GM23338 (cell line): ENCODE results near the gene ADAMTS14. TPM values are rescaled to one million over a fixed set of nuclear protein-coding genes. Genes with fewer than 3 reads are reported as not detected.

Experiments used
- ATAC-seq: fragments of 200-7000 bp; cut with Tn5 transposase; 3 replicates; pipeline ENCODE4 v1.9.1; 2020
- DNase-seq: peaks from one replicate; pipeline ENCODE4 v3.0.0-alpha.2; 2015; ENCODE audit warnings: low spot score
- H2AFZ ChIP-seq: fragments of 200-600 bp; sonication (generic); 2 replicates; pipeline ENCODE4 v1.8.0; 2016; ENCODE audit warnings: antibody characterized with exemption, mild to moderate bottlenecking, moderate library complexity
- H3F3A ChIP-seq: fragments of 200-600 bp; sonication (generic); replicated peaks from 2 replicates; pipeline ENCODE4 v1.8.0; 2017; ENCODE audit warnings: antibody characterized with exemption, mixed run types, low read depth
- H3K27ac ChIP-seq: fragments of 200-600 bp; sonication (generic); 2 replicates; pipeline ENCODE4 v1.6.1; 2016; ENCODE audit warnings: low read depth
- H3K27me3 ChIP-seq: fragments of 200-600 bp; sonication (generic); 2 replicates; pipeline ENCODE4 v1.8.0; 2016; ENCODE audit warnings: mild to moderate bottlenecking, mixed run types, moderate library complexity; ENCODE audit not compliant: insufficient read depth
- H3K36me3 ChIP-seq: fragments of 200-600 bp; sonication (generic); 2 replicates; pipeline ENCODE4 v1.8.0; 2016; ENCODE audit warnings: mild to moderate bottlenecking; ENCODE audit not compliant: insufficient read depth
- H3K4me1 ChIP-seq: fragments of 200-600 bp; sonication (generic); 2 replicates; pipeline ENCODE4 v1.8.0; 2016; ENCODE audit warnings: mild to moderate bottlenecking, moderate library complexity; ENCODE audit not compliant: insufficient read depth
- H3K4me2 ChIP-seq: fragments of 200-600 bp; sonication (generic); 2 replicates; pipeline ENCODE4 v1.7.1; 2017; ENCODE audit warnings: mixed run types
- H3K4me3 ChIP-seq: fragments of 200-600 bp; sonication (generic); 2 replicates; pipeline ENCODE4 v1.6.1; 2016; ENCODE audit warnings: mixed run types
- H3K79me2 ChIP-seq: fragments of 200-600 bp; sonication (generic); replicated peaks from 2 replicates; pipeline ENCODE4 v1.8.0; 2017; ENCODE audit warnings: mild to moderate bottlenecking; ENCODE audit not compliant: insufficient read depth
- H3K9me2 ChIP-seq: fragments of 200-600 bp; sonication (generic); 2 replicates; pipeline ENCODE4 v1.8.0; 2017; ENCODE audit not compliant: insufficient read depth
- H4K20me1 ChIP-seq: fragments of 200-600 bp; sonication (generic); replicated peaks from 2 replicates; pipeline ENCODE4 v1.8.0; 2017; ENCODE audit warnings: mild to moderate bottlenecking; ENCODE audit not compliant: insufficient read depth
- H3K27ac Mint-ChIP-seq: 2 replicates; pipeline ENCODE4 v1.8.0; 2020; ENCODE audit warnings: inconsistent platforms, mild to moderate bottlenecking, moderate library complexity, mixed read lengths
- H3K27me3 Mint-ChIP-seq: 3 replicates; pipeline ENCODE4 v1.8.0; 2022; ENCODE audit warnings: low read depth, mild to moderate bottlenecking, moderate library complexity, mixed read lengths, inconsistent platforms; ENCODE audit not compliant: insufficient read depth, poor library complexity
- H3K36me3 Mint-ChIP-seq: 3 replicates; pipeline ENCODE4 v1.8.0; 2021; ENCODE audit warnings: low read depth, mild to moderate bottlenecking, inconsistent platforms, moderate library complexity, mixed read lengths
- H3K4me1 Mint-ChIP-seq: 3 replicates; pipeline ENCODE4 v1.8.0; 2020; ENCODE audit warnings: mild to moderate bottlenecking, inconsistent platforms, mixed read lengths
- H3K4me3 Mint-ChIP-seq: 3 replicates; pipeline ENCODE4 v1.8.0; 2021; ENCODE audit warnings: moderate library complexity, mild to moderate bottlenecking, inconsistent platforms, mixed read lengths
- H3K9me3 Mint-ChIP-seq: 3 replicates; pipeline ENCODE4 v1.8.0; 2020; ENCODE audit warnings: moderate library complexity, mild to moderate bottlenecking, inconsistent platforms, mixed read lengths
- POLR2AphosphoS5 ChIP-seq: IDR thresholded peaks from 2 replicates; pipeline ENCODE4 v1.6.1; 2016; ENCODE audit warnings: antibody characterized with exemption, low read depth
- ZNF462 ChIP-seq: fragments of 250-450 bp; sonication (Bioruptor Pico); IDR thresholded peaks from 2 replicates; pipeline ENCODE4 v1.5.0; 2020; ENCODE audit warnings: mild to moderate bottlenecking, moderate library complexity
- polyA plus RNA-seq: library from polyadenylated mRNA; unstranded; fragments of >200 nt; fragmentation: Nextera tagmentation; extraction: Ambion mirVana; gene quantifications from 2 replicates; pipeline ENCODE4 v1.2.1, GENCODE V29; 2016
- total RNA-seq: library from RNA; depleted of rRNA; stranded (reverse); fragments of >200 nt; shearing (Covaris generic); gene quantifications from 2 replicates; pipeline ENCODE4 v1.2.3, GENCODE V29; 2014

Gene ADAMTS14
- total and polyA plus RNA-seq, 2 experiments from 2014 or later = 1.9 to 2.1 TPM

GRCh38 chr10:70626056-70626455, 46.2 kb upstream of the ADAMTS14 start:
- Mint-ChIP-seq H3K27ac (peak overlapping the region; percentile 92), H3K4me1 (peaks cover 23% of the 10 kb centered on the region)

More at GRCh38 chr10:70626056-70626455, 46.2 kb upstream of the ADAMTS14 start:
- Histone ChIP-seq H4K20me1 (no peaks in the 10 kb centered on the region), H2AFZ (no peak overlapping the region), H3K36me3 (peaks cover 5% of the 10 kb centered on the region; the same call in 1 of the 2 replicates), H3K27ac (peak overlapping the region; percentile 92), H3F3A (peaks cover 13% of the 10 kb centered on the region; the same call in 1 of the 2 replicates), H3K9me2 (peaks cover 10% of the 10 kb centered on the region), H3K4me1 (peaks cover 18% of the 10 kb centered on the region), H3K4me3 (peak overlapping the region; percentile 20; the same call in 1 of the 2 replicates), H3K79me2 (no peaks in the 10 kb centered on the region), H3K4me2 (peak overlapping the region; percentile 18; the same call in 1 of the 2 replicates), H3K27me3 (no peaks in the 10 kb centered on the region)
- Mint-ChIP-seq H3K36me3 (peaks cover 42% of the 10 kb centered on the region), H3K4me3 (no peak overlapping the region; the same call in 2 of the 3 replicates), H3K9me3 (peaks cover 58% of the 10 kb centered on the region), H3K27me3 (peaks cover 12% of the 10 kb centered on the region)
- TF ChIP-seq POLR2AphosphoS5 (no peak), ZNF462 (peak; percentile 1; the same call in 1 of the 2 replicates)
- ATAC-seq (peak; percentile 43), DNase-seq (peak; percentile 63)
